BLaER1 (cell line): ENCODE measurements around the gene CHAF1A.
A peak's percentile ranks its signal among the peaks of the same experiment; 100 is the strongest.

ENCODE experiments used
- H3K27ac ChIP-seq: shearing (Covaris generic); formaldehyde crosslinking; 2 replicates; pipeline ENCODE4 v1.8.1; 2022
- H3K27me3 ChIP-seq: shearing (Covaris generic); formaldehyde crosslinking; 2 replicates; pipeline ENCODE4 v1.8.1; 2022
- H3K36me3 ChIP-seq: shearing (Covaris generic); formaldehyde crosslinking; 2 replicates; pipeline ENCODE4 v1.8.1; 2022
- H3K4me1 ChIP-seq: shearing (Covaris generic); formaldehyde crosslinking; 2 replicates; pipeline ENCODE4 v1.8.1; 2022
- H3K4me2 ChIP-seq: shearing (Covaris generic); formaldehyde crosslinking; 2 replicates; pipeline ENCODE4 v1.8.1; 2022
- H3K4me3 ChIP-seq: shearing (Covaris generic); formaldehyde crosslinking; 2 replicates; pipeline ENCODE4 v1.8.1; 2022
- H3K9ac ChIP-seq: shearing (Covaris generic); formaldehyde crosslinking; 2 replicates; pipeline ENCODE4 v1.8.1; 2022
- H3K9me3 ChIP-seq: shearing (Covaris generic); formaldehyde crosslinking; 2 replicates; pipeline ENCODE4 v1.8.1; 2022
- H4K20me1 ChIP-seq: shearing (Covaris generic); formaldehyde crosslinking; 2 replicates; pipeline ENCODE4 v1.8.1; 2022
- Cebpa-rat ChIP-seq: shearing (Covaris generic); IDR thresholded peaks from 2 replicates; pipeline ENCODE4 v1.8.1; 2022

CHAF1A gene

GRCh38 chr19:4432918-4433506, 30.6 kb downstream of the CHAF1A start:
- Histone ChIP-seq H3K27ac (no peak overlapping the region), H3K4me3 (no peak overlapping the region), H3K9me3 (no peaks in the 10 kb centered on the region), H3K36me3 (peaks cover 98% of the 10 kb centered on the region), H3K4me1 (peaks cover 8% of the 10 kb centered on the region; the same call in 1 of the 2 replicates), H3K27me3 (no peaks in the 10 kb centered on the region), H3K9ac (no peak overlapping the region), H3K4me2 (no peak overlapping the region), H4K20me1 (peaks cover 43% of the 10 kb centered on the region)
- TF ChIP-seq Cebpa-rat, result no peak

DNA sequence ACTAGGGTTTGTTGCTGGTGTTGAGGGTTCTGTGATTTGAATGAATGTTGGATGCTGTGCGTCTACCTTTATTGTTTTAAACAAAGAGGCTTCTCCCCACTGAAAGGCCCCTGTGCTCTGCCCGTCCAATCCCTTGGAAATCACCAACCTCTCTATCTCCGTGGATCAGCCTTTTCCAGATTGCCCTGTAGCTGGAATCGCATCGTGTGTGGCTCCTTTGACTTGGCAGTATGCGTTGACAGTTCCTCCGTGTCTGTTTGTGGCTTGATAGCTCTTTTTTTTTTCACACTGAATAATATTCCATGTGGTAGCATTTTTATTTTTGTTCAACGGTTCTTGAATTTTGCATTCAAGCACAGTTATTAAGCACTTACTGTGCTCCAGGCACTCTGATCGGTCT, 32.0 kb downstream of the CHAF1A start:
- Histone ChIP-seq H4K20me1 (peaks cover 56% of the 10 kb centered on the region), H3K4me1 (peaks cover 8% of the 10 kb centered on the region; the same call in 1 of the 2 replicates), H3K36me3 (peaks cover 98% of the 10 kb centered on the region), H3K9ac (no peak overlapping the region), H3K9me3 (no peaks in the 10 kb centered on the region), H3K27me3 (no peaks in the 10 kb centered on the region), H3K27ac (no peak overlapping the region), H3K4me2 (no peak overlapping the region), H3K4me3 (no peak overlapping the region)
- TF ChIP-seq Cebpa-rat, result no peak

- Histone ChIP-seq H3K27ac (no peak overlapping the region), H3K36me3 (peaks cover 98% of the 10 kb centered on the region), H3K27me3 (no peaks in the 10 kb centered on the region), H3K4me2 (no peak overlapping the region), H3K9ac (no peak overlapping the region), H3K4me1 (peaks cover 8% of the 10 kb centered on the region; the same call in 1 of the 2 replicates), H3K9me3 (no peaks in the 10 kb centered on the region), H4K20me1 (peaks cover 74% of the 10 kb centered on the region), H3K4me3 (no peak overlapping the region)
- TF ChIP-seq Cebpa-rat, result no peak
Observed at GRCh38 chr19:4436231-4436630, 33.8 kb downstream of the CHAF1A start.

DNA sequence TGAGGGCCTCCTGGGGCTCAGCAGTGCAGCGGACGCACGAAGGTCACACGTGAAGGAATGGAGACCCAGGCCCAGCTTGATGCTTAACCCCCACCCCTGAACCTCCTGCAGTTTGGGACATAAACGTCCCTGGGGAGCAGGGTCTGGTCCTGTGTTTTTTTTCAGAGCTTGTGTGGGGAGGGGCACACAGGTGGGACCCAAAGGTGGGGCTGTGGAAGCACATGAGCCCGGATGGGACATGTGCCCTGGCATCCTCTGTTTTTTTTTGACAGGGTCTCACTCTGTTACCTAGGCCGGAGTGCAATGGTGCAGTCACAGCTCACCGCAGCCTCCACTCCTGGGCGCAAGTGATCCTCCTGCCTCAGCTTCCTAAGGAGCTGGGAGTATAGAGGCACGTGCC, 34.7 kb downstream of the CHAF1A start:
- Histone ChIP-seq H3K4me2 (no peak overlapping the region), H3K36me3 (peaks cover 98% of the 10 kb centered on the region), H3K4me3 (no peak overlapping the region), H3K4me1 (peaks cover 2% of the 10 kb centered on the region; the same call in 1 of the 2 replicates), H3K27me3 (no peaks in the 10 kb centered on the region), H3K27ac (no peak overlapping the region), H4K20me1 (peaks cover 78% of the 10 kb centered on the region), H3K9ac (no peak overlapping the region), H3K9me3 (no peaks in the 10 kb centered on the region)
- TF ChIP-seq Cebpa-rat, result no peak

- Histone ChIP-seq H3K9me3 (no peaks in the 10 kb centered on the region), H3K27ac (no peak overlapping the region), H3K4me2 (no peak overlapping the region), H3K9ac (no peak overlapping the region), H3K4me1 (no peaks in the 10 kb centered on the region), H3K27me3 (no peaks in the 10 kb centered on the region), H3K36me3 (peaks cover 98% of the 10 kb centered on the region), H4K20me1 (peaks cover 87% of the 10 kb centered on the region), H3K4me3 (no peak overlapping the region)
- no peak for TF ChIP-seq Cebpa-rat
Observed at GRCh38 chr19:4439243-4439642, 36.8 kb downstream of the CHAF1A start.

DNA sequence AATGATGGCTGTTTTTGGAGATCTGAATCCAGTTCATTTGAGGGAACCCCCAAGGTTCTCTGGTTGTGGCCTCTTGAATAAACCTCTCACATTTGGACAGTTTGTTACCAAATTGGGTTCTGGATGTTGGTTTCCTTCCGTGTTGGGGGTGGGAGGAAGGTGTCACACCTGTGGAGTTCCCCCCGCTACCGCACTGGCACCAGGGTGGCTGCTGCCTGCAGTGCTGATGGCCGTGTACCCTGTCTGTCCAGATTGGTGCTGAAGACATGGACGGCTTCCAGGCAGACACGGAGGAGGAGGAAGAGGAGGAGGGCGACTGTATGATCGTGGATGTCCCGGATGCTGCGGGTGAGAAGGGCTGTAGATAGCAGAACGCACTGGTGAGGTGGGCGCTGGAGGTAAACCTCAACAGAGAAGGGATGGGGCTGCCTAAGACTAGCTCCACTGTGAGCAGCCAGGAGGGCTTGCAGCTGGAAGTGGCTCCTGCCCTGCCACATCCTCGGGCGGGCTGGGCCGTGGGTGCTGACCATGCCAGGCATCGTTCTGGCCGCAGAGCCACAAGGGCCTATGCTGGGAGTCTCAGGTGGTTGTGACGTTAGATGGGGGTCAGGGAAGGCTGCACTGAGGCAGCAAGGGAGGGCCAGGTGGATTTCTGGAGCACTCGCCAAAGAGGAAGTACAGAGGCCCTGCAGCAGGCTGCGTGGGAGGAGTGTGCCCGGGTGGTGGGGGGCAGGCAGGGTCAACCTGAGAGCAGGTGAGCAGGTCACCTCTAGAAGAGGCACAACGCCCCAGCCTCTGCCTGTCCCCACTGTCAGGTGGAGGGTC, 39.8 kb downstream of the CHAF1A start:
- no peak overlapping the region for H3K4me3 ChIP-seq
- no peak overlapping the region for H3K27ac ChIP-seq
- H3K4me2 ChIP-seq, result no peak overlapping the region
- H3K36me3 ChIP-seq, result peaks cover 98% of the 10 kb centered on the region
- H3K27me3 ChIP-seq, result no peaks in the 10 kb centered on the region
- no peak overlapping the region for H3K9ac ChIP-seq
- H4K20me1 ChIP-seq, result peaks cover 91% of the 10 kb centered on the region
- no peak for TF ChIP-seq Cebpa-rat
- H3K4me1 ChIP-seq, result peaks cover 8% of the 10 kb centered on the region
- H3K9me3 ChIP-seq, result no peaks in the 10 kb centered on the region

GRCh38 chr19:4442819-4443146, 40.3 kb downstream of the CHAF1A start:
- Histone ChIP-seq H3K4me3 (no peak overlapping the region), H3K27ac (no peak overlapping the region), H4K20me1 (peaks cover 94% of the 10 kb centered on the region), H3K4me1 (peaks cover 8% of the 10 kb centered on the region), H3K27me3 (no peaks in the 10 kb centered on the region), H3K9ac (no peak overlapping the region), H3K36me3 (peaks cover 99% of the 10 kb centered on the region), H3K9me3 (no peaks in the 10 kb centered on the region), H3K4me2 (no peak overlapping the region)
- no peak for TF ChIP-seq Cebpa-rat

GRCh38 chr19:4443188-4443587, 40.7 kb downstream of the CHAF1A start:
- Histone ChIP-seq H3K9ac (no peak overlapping the region), H4K20me1 (peaks cover 96% of the 10 kb centered on the region), H3K4me1 (peaks cover 8% of the 10 kb centered on the region), H3K9me3 (no peaks in the 10 kb centered on the region), H3K27ac (no peak overlapping the region), H3K27me3 (no peaks in the 10 kb centered on the region), H3K4me2 (no peak overlapping the region), H3K36me3 (peaks cover 100% of the 10 kb centered on the region), H3K4me3 (no peak overlapping the region)
- no peak for TF ChIP-seq Cebpa-rat

GRCh38 chr19:4443966-4444764, 41.7 kb downstream of the CHAF1A start:
- H3K27ac ChIP-seq, result no peak overlapping the region
- peaks cover 8% of the 10 kb centered on the region for H3K4me1 ChIP-seq
- H3K36me3 ChIP-seq, result peaks cover 100% of the 10 kb centered on the region
- H3K4me3 ChIP-seq, result no peak overlapping the region
- no peak overlapping the region for H3K4me2 ChIP-seq
- H3K9me3 ChIP-seq, result no peaks in the 10 kb centered on the region
- 0 out of 2 replicates have a peak overlapping the region, but pooled peaks have one; percentile 29 for H3K9ac ChIP-seq
- no peaks in the 10 kb centered on the region for H3K27me3 ChIP-seq
- peaks cover 87% of the 10 kb centered on the region for H4K20me1 ChIP-seq
- TF ChIP-seq Cebpa-rat, result no peak
